Measurements from ENCODE around the gene CRYBB3. TPM values are rescaled to one million over a fixed set of nuclear protein-coding genes. Genes with fewer than 3 reads are reported as not detected.

CRYBB3 gene
- total and polyA plus RNA-seq, 8 donors, result 0.18 to 0.60 (median 0.38) TPM; not detected in 1

- no peak for ATAC-seq
- no peak for TF ChIP-seq CTCF (IDR thresholded peaks at IDR 0.05)
- H3K9me3 ChIP-seq, result peaks cover 0 to 3% of the 10 kb centered on the region in 2 donors
- no peak for DNase-seq
- H3K27me3 ChIP-seq, result peaks cover 0 to 8% of the 10 kb centered on the region in 2 donors
- H3K4me3 ChIP-seq, result no peak overlapping the region
- no peaks in the 10 kb centered on the region for H3K36me3 ChIP-seq
- no peak overlapping the region for H3K27ac ChIP-seq
- no peaks in the 10 kb centered on the region for H3K4me1 ChIP-seq
- intact Hi-C loops (cut with DNase I), result no loop called here
Observed at GRCh38 chr22:25212337-25212736, 12.7 kb downstream of the CRYBB3 start.

GRCh38 chr22:25213221-25213620, 13.6 kb downstream of the CRYBB3 start:
- Histone ChIP-seq H3K4me3 (no peak overlapping the region), H3K4me1 (no peaks in the 10 kb centered on the region), H3K9me3 (peaks cover 0 to 3% of the 10 kb centered on the region in 2 donors), H3K27ac (no peak overlapping the region), H3K36me3 (no peaks in the 10 kb centered on the region), H3K27me3 (peaks cover 0 to 12% of the 10 kb centered on the region in 2 donors)
- DNase-seq, result no peak
- no peak for TF ChIP-seq CTCF (IDR thresholded peaks at IDR 0.05)
- no peak for ATAC-seq
- intact Hi-C loops (cut with DNase I), result no loop called here

- H3K27ac ChIP-seq, result no peak overlapping the region
- ATAC-seq (no peak), DNase-seq (no peak)
- peaks cover 0 to 18% of the 10 kb centered on the region in 2 donors for H3K27me3 ChIP-seq
- no peak overlapping the region for H3K4me3 ChIP-seq
- H3K36me3 ChIP-seq, result no peaks in the 10 kb centered on the region
- peaks cover 0 to 3% of the 10 kb centered on the region in 2 donors for H3K9me3 ChIP-seq
- TF ChIP-seq CTCF (IDR thresholded peaks at IDR 0.05), result no peak
- intact Hi-C loops (cut with DNase I), result no loop called here
- no peaks in the 10 kb centered on the region for H3K4me1 ChIP-seq
Observed at GRCh38 chr22:25216230-25216629, 16.6 kb downstream of the CRYBB3 start.

GRCh38 chr22:25219211-25219689, 19.6 kb downstream of the CRYBB3 start, which contains the start of gene CRYBB2:
CRYBB2 (plus strand) TSS chr22:25219639; CDS start chr22:25221430, 1,791 bp downstream.
- Histone ChIP-seq H3K27ac (no peak within 1 kb of the TSS), H3K27me3 (peaks cover 0 to 18% of the 10 kb centered on the region in 2 donors), H3K36me3 (no peaks in the 10 kb centered on the region), H3K4me1 (no peaks in the 10 kb centered on the region), H3K9me3 (no peaks in the 10 kb centered on the region), H3K4me3 (no peak within 1 kb of the TSS)
- ATAC-seq (no peak), DNase-seq (peak in 1 of 4 donors; percentile 73)
- intact Hi-C loops (cut with DNase I), result no loop called here
- no peak for TF ChIP-seq CTCF (IDR thresholded peaks at IDR 0.05)

GRCh38 chr22:25219948-25220442, 20.3 kb downstream of the CRYBB3 start:
- DNase-seq, result no peak

More at GRCh38 chr22:25219948-25220442, 20.3 kb downstream of the CRYBB3 start:
- Histone ChIP-seq H3K4me3 (no peak overlapping the region), H3K27ac (no peak overlapping the region), H3K9me3 (no peaks in the 10 kb centered on the region), H3K4me1 (no peaks in the 10 kb centered on the region), H3K36me3 (no peaks in the 10 kb centered on the region), H3K27me3 (peaks cover 0 to 18% of the 10 kb centered on the region in 2 donors)
- intact Hi-C loops (cut with DNase I), result no loop called here
- no peak for ATAC-seq
- TF ChIP-seq CTCF (IDR thresholded peaks at IDR 0.05), result no peak
